Measurements from ENCODE around the gene CLTA. TPM values are rescaled to one million over a fixed set of nuclear protein-coding genes. Genes with fewer than 3 reads are reported as not detected.
"Not testable (repeated sequence)": the region's sequence is repeated elsewhere in the genome, so short reads cannot be mapped to it uniquely, and the experiment has no call there.

Gene CLTA
- total RNA-seq, 1 experiment from 2014 or later = 146 TPM

GRCh38 chr9:36245906-36246305 is 55.2 kb downstream of the CLTA start:
- H3K27me3 ChIP-seq (ENCODE audit: insufficient read depth, low read depth) = no peaks in the 10 kb centered on the region
- intact Hi-C loops (cut with micrococcal nuclease; ENCODE audit: unreplicated experiment) = loop anchor here (10.0 kb wide), 1 partner anchor 409 kb away; no protein-coding TSS in a partner anchor
- H3K27ac ChIP-seq = no peak overlapping the region
- no peaks in the 10 kb centered on the region for H3F3A ChIP-seq (ENCODE audit: insufficient read depth, low read depth)
- BruUV-seq (replicated peaks) = no TSS peak
- H3K4me1 ChIP-seq (replicated peaks; ENCODE audit: insufficient read depth) = 0 out of 2 replicates have a peak, but pooled peaks cover 6% of the 10 kb centered on the region
- no peak for TF ChIP-seq CTCF (conservative IDR thresholded peaks at IDR 0.05)
- no peak for TF ChIP-seq EZH2 (IDR thresholded peaks at IDR 0.05; ENCODE audit: low read depth)
- no peak overlapping the region for H3K4me3 ChIP-seq
- no peaks in the 10 kb centered on the region for H3K9me2 ChIP-seq (ENCODE audit: insufficient read depth)
- H4K20me1 ChIP-seq (ENCODE audit: insufficient read depth) = peaks cover 8% of the 10 kb centered on the region
- H2AFZ ChIP-seq = no peak overlapping the region
- ChIA-PET POLR2A (ENCODE audit: unreplicated experiment) (interaction anchor here (0.7 kb wide), 1 partner anchor 61 kb away, joined by 4 read pairs; no protein-coding TSS in a partner anchor), CTCF (no interaction called here)
- peaks cover 37% of the 10 kb centered on the region for H3K79me2 ChIP-seq (ENCODE audit: low read depth)
- H3K4me2 ChIP-seq = no peak overlapping the region
- no peaks in the 10 kb centered on the region for H3K9me3 ChIP-seq (ENCODE audit: insufficient read depth, low read depth)
- no peak for DNase-seq
- H3K36me3 ChIP-seq (ENCODE audit: low read depth) = peaks cover 13% of the 10 kb centered on the region

- TF ChIP-seq EZH2 (IDR thresholded peaks at IDR 0.05; ENCODE audit: low read depth) (no peak), CTCF (conservative IDR thresholded peaks at IDR 0.05) (no peak)
- 0 out of 2 replicates have a peak, but pooled peaks cover 6% of the 10 kb centered on the region for H3K4me1 ChIP-seq (replicated peaks; ENCODE audit: insufficient read depth)
- peaks cover 8% of the 10 kb centered on the region for H4K20me1 ChIP-seq (ENCODE audit: insufficient read depth)
- peaks cover 51% of the 10 kb centered on the region for H3K79me2 ChIP-seq (ENCODE audit: low read depth)
- POLR2A ChIA-PET (ENCODE audit: unreplicated experiment) = no interaction called here
- peaks cover 22% of the 10 kb centered on the region for H3K36me3 ChIP-seq (ENCODE audit: low read depth)
- no peaks in the 10 kb centered on the region for H3F3A ChIP-seq (ENCODE audit: insufficient read depth, low read depth)
- H3K9me3 ChIP-seq (ENCODE audit: insufficient read depth, low read depth) = no peaks in the 10 kb centered on the region
- no peak overlapping the region for H2AFZ ChIP-seq
- BruUV-seq (replicated peaks) = no TSS peak
- no peak overlapping the region for H3K4me3 ChIP-seq
- no peaks in the 10 kb centered on the region for H3K9me2 ChIP-seq (ENCODE audit: insufficient read depth)
- no peak overlapping the region for H3K27ac ChIP-seq
- DNase-seq = no peak
- H3K27me3 ChIP-seq (ENCODE audit: insufficient read depth, low read depth) = no peaks in the 10 kb centered on the region
- intact Hi-C loops (cut with micrococcal nuclease; ENCODE audit: unreplicated experiment) = loop anchor here (10.0 kb wide), 1 partner anchor 407 kb away; no protein-coding TSS in a partner anchor
- CTCF ChIA-PET = interaction anchor here (0.6 kb wide), 1 partner anchor 21 kb away, joined by 3 read pairs; no protein-coding TSS in a partner anchor
- no peak overlapping the region for H3K4me2 ChIP-seq
Measured at GRCh38 chr9:36247356-36247755, 56.6 kb downstream of the CLTA start.

GRCh38 chr9:36248061-36248460 is 57.3 kb downstream of the CLTA start:
- H3F3A ChIP-seq (ENCODE audit: insufficient read depth, low read depth); H3K9me2 ChIP-seq (ENCODE audit: insufficient read depth); H3K27ac ChIP-seq; BruUV-seq (replicated peaks); H3K4me3 ChIP-seq; H3K9me3 ChIP-seq (ENCODE audit: insufficient read depth, low read depth); H2AFZ ChIP-seq; DNase-seq; H3K4me2 ChIP-seq; H4K20me1 ChIP-seq (ENCODE audit: insufficient read depth); POLR2A ChIA-PET (ENCODE audit: unreplicated experiment); H3K27me3 ChIP-seq (ENCODE audit: insufficient read depth, low read depth); H3K4me1 ChIP-seq (replicated peaks; ENCODE audit: insufficient read depth): not testable (repeated sequence)
- intact Hi-C loops (cut with micrococcal nuclease; ENCODE audit: unreplicated experiment) = loop anchor here (1.0 to 10.0 kb wide), 2 partner anchors 80 to 407 kb away; no protein-coding TSS in a partner anchor
- H3K79me2 ChIP-seq (ENCODE audit: low read depth) = peaks cover 55% of the 10 kb centered on the region
- TF ChIP-seq CTCF (conservative IDR thresholded peaks at IDR 0.05) = peak; percentile 57
- CTCF ChIA-PET = interaction anchor here (0.6 to 0.7 kb wide), 2 partner anchors 21 to 483 kb away, joined by 3 to 5 read pairs; no protein-coding TSS in a partner anchor
- peaks cover 22% of the 10 kb centered on the region for H3K36me3 ChIP-seq (ENCODE audit: low read depth)

Data from PC-9 (cell line).